ENCODE data around the gene GNPDA1.

The GNPDA1 gene

GRCh38 chr5:141978389-141978788 is 34.4 kb downstream of the GNPDA1 start:
- peaks cover 21 to 96% of the 10 kb centered on the region in 2 donors for H3K36me3 ChIP-seq (replicated peaks in 1 of 2; ENCODE audit: control insufficient read depth in 2 of 2, insufficient read depth in 2 of 2, low read length in 2 of 2)
- no peak overlapping the region for H2BK12ac ChIP-seq (ENCODE audit: low read length)
- no peak overlapping the region for H3K4me2 ChIP-seq (ENCODE audit: insufficient read depth, low read length, poor library complexity, severe bottlenecking)
- no peak overlapping the region for H3K4me3 ChIP-seq (ENCODE audit: low read length in 2 of 2)
- no peaks in the 10 kb centered on the region for H3K4me1 ChIP-seq (ENCODE audit: control insufficient read depth in 2 of 2, insufficient read depth in 1 of 2, low read depth in 1 of 2, low read length in 2 of 2)
- no peak overlapping the region for H3K18ac ChIP-seq (ENCODE audit: low read length)
- H2AK5ac ChIP-seq (ENCODE audit: low read depth, low read length), result no peak overlapping the region
- H3K27ac ChIP-seq (replicated peaks; ENCODE audit: low read length), result no peak overlapping the region
- H3K79me1 ChIP-seq (ENCODE audit: low read depth, low read length), result no peaks in the 10 kb centered on the region
- H3K23ac ChIP-seq (ENCODE audit: low read depth, low read length, poor library complexity), result no peak overlapping the region
- H3K14ac ChIP-seq (ENCODE audit: low read length), result no peak overlapping the region
- no peaks in the 10 kb centered on the region for H3K9me3 ChIP-seq (replicated peaks in 1 of 2; ENCODE audit: control insufficient read depth in 2 of 2, insufficient read depth in 1 of 2, low read depth in 1 of 2, low read length in 2 of 2)
- H3K9ac ChIP-seq (ENCODE audit: low read depth, low read length, poor library complexity), result no peak overlapping the region
- no peak overlapping the region for H3K4ac ChIP-seq (ENCODE audit: low read length)
- H2BK5ac ChIP-seq (ENCODE audit: low read length), result no peak overlapping the region
- no peak overlapping the region for H2BK15ac ChIP-seq (ENCODE audit: low read length)
- DNase-seq (ENCODE audit: low spot score), result no peak
- H2BK120ac ChIP-seq (ENCODE audit: low read depth, low read length), result no peak overlapping the region
- no peak overlapping the region for H4K91ac ChIP-seq (ENCODE audit: low read depth, low read length, poor library complexity)
- no peaks in the 10 kb centered on the region for H3K27me3 ChIP-seq (ENCODE audit: control insufficient read depth in 3 of 3, insufficient read depth in 3 of 3, low read depth in 1 of 3, low read length in 3 of 3)
- no peak overlapping the region for H2AFZ ChIP-seq (ENCODE audit: low read length)
- H4K8ac ChIP-seq (ENCODE audit: low read depth, low read length), result no peak overlapping the region

DNA sequence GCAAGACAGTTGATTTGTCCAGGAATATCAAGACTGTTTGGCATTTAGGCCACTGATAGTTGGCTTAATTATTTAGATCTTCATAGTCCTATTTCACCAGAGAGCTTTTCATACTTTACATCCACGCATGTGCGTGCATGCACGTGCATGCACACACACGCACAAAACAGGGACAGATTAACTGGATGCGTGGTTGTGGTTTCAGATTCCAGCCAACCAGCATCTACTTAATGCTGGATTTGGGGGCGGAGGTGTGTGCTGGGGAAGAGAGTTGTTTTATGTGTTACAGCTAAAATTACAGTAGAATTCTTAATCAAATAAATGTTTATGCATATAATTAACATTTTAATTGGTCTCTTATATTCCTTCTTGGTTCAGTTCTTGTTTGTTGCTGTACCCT is 36.7 kb downstream of the GNPDA1 start:
- DNase-seq (ENCODE audit: low spot score), result no peak
- no peak overlapping the region for H2BK12ac ChIP-seq (ENCODE audit: low read length)
- no peak overlapping the region for H2BK5ac ChIP-seq (ENCODE audit: low read length)
- no peaks in the 10 kb centered on the region for H3K4me1 ChIP-seq (ENCODE audit: control insufficient read depth in 2 of 2, insufficient read depth in 1 of 2, low read depth in 1 of 2, low read length in 2 of 2)
- no peak overlapping the region for H3K4me3 ChIP-seq (ENCODE audit: low read length in 2 of 2)
- H3K79me1 ChIP-seq (ENCODE audit: low read depth, low read length), result peaks cover 2% of the 10 kb centered on the region
- no peak overlapping the region for H2BK15ac ChIP-seq (ENCODE audit: low read length)
- H3K14ac ChIP-seq (ENCODE audit: low read length), result no peak overlapping the region
- peaks cover 20 to 90% of the 10 kb centered on the region in 2 donors for H3K36me3 ChIP-seq (replicated peaks in 1 of 2; ENCODE audit: control insufficient read depth in 2 of 2, insufficient read depth in 2 of 2, low read length in 2 of 2)
- no peak overlapping the region for H4K91ac ChIP-seq (ENCODE audit: low read depth, low read length, poor library complexity)
- no peaks in the 10 kb centered on the region for H3K9me3 ChIP-seq (replicated peaks in 1 of 2; ENCODE audit: control insufficient read depth in 2 of 2, insufficient read depth in 1 of 2, low read depth in 1 of 2, low read length in 2 of 2)
- no peak overlapping the region for H3K23ac ChIP-seq (ENCODE audit: low read depth, low read length, poor library complexity)
- H3K4me2 ChIP-seq (ENCODE audit: insufficient read depth, low read length, poor library complexity, severe bottlenecking), result no peak overlapping the region
- no peak overlapping the region for H2BK120ac ChIP-seq (ENCODE audit: low read depth, low read length)
- no peak overlapping the region for H2AK5ac ChIP-seq (ENCODE audit: low read depth, low read length)
- H3K18ac ChIP-seq (ENCODE audit: low read length), result no peak overlapping the region
- H3K27ac ChIP-seq (replicated peaks; ENCODE audit: low read length), result no peak overlapping the region
- no peak overlapping the region for H3K9ac ChIP-seq (ENCODE audit: low read depth, low read length, poor library complexity)
- no peaks in the 10 kb centered on the region for H3K27me3 ChIP-seq (ENCODE audit: control insufficient read depth in 3 of 3, insufficient read depth in 3 of 3, low read depth in 1 of 3, low read length in 3 of 3)
- H4K8ac ChIP-seq (ENCODE audit: low read depth, low read length), result no peak overlapping the region
- no peak overlapping the region for H3K4ac ChIP-seq (ENCODE audit: low read length)
- no peak overlapping the region for H2AFZ ChIP-seq (ENCODE audit: low read length)
- WGBS, 2 donors (ENCODE audit: extremely low coverage in 2 of 2, insufficient read length in 2 of 2, insufficient replicate concordance in 1 of 2), result no CpG with 5 or more reads among the region's 6 CpGs

GRCh38 chr5:141973871-141974595 is 38.8 kb downstream of the GNPDA1 start:
- WGBS, 2 donors (ENCODE audit: extremely low coverage in 2 of 2, insufficient read length in 2 of 2, insufficient replicate concordance in 1 of 2), result no CpG with 5 or more reads among the region's 1 CpG
- no peak overlapping the region for H3K18ac ChIP-seq (ENCODE audit: low read length)
- no peaks in the 10 kb centered on the region for H3K9me3 ChIP-seq (replicated peaks in 1 of 2; ENCODE audit: control insufficient read depth in 2 of 2, insufficient read depth in 1 of 2, low read depth in 1 of 2, low read length in 2 of 2)
- H4K91ac ChIP-seq (ENCODE audit: low read depth, low read length, poor library complexity), result no peak overlapping the region
- peaks cover 2% of the 10 kb centered on the region for H3K79me1 ChIP-seq (ENCODE audit: low read depth, low read length)
- H3K4me1 ChIP-seq (ENCODE audit: control insufficient read depth in 2 of 2, insufficient read depth in 1 of 2, low read depth in 1 of 2, low read length in 2 of 2), result peaks cover 0 to 4% of the 10 kb centered on the region in 2 donors
- H2AFZ ChIP-seq (ENCODE audit: low read length), result no peak overlapping the region
- no peak overlapping the region for H2BK15ac ChIP-seq (ENCODE audit: low read length)
- no peak overlapping the region for H3K27ac ChIP-seq (replicated peaks; ENCODE audit: low read length)
- H3K4me3 ChIP-seq (ENCODE audit: low read length in 2 of 2), result no peak overlapping the region
- H3K14ac ChIP-seq (ENCODE audit: low read length), result no peak overlapping the region
- no peak overlapping the region for H3K4ac ChIP-seq (ENCODE audit: low read length)
- no peak overlapping the region for H2BK5ac ChIP-seq (ENCODE audit: low read length)
- no peak overlapping the region for H2BK120ac ChIP-seq (ENCODE audit: low read depth, low read length)
- no peak overlapping the region for H3K9ac ChIP-seq (ENCODE audit: low read depth, low read length, poor library complexity)
- no peak overlapping the region for H3K4me2 ChIP-seq (ENCODE audit: insufficient read depth, low read length, poor library complexity, severe bottlenecking)
- H4K8ac ChIP-seq (ENCODE audit: low read depth, low read length), result no peak overlapping the region
- H3K27me3 ChIP-seq (ENCODE audit: control insufficient read depth in 3 of 3, insufficient read depth in 3 of 3, low read depth in 1 of 3, low read length in 3 of 3), result no peaks in the 10 kb centered on the region
- DNase-seq (ENCODE audit: low spot score), result no peak
- H3K36me3 ChIP-seq (replicated peaks in 1 of 2; ENCODE audit: control insufficient read depth in 2 of 2, insufficient read depth in 2 of 2, low read length in 2 of 2), result peaks cover 11 to 76% of the 10 kb centered on the region in 2 donors
- no peak overlapping the region for H2BK12ac ChIP-seq (ENCODE audit: low read length)
- no peak overlapping the region for H3K23ac ChIP-seq (ENCODE audit: low read depth, low read length, poor library complexity)
- H2AK5ac ChIP-seq (ENCODE audit: low read depth, low read length), result no peak overlapping the region

DNA sequence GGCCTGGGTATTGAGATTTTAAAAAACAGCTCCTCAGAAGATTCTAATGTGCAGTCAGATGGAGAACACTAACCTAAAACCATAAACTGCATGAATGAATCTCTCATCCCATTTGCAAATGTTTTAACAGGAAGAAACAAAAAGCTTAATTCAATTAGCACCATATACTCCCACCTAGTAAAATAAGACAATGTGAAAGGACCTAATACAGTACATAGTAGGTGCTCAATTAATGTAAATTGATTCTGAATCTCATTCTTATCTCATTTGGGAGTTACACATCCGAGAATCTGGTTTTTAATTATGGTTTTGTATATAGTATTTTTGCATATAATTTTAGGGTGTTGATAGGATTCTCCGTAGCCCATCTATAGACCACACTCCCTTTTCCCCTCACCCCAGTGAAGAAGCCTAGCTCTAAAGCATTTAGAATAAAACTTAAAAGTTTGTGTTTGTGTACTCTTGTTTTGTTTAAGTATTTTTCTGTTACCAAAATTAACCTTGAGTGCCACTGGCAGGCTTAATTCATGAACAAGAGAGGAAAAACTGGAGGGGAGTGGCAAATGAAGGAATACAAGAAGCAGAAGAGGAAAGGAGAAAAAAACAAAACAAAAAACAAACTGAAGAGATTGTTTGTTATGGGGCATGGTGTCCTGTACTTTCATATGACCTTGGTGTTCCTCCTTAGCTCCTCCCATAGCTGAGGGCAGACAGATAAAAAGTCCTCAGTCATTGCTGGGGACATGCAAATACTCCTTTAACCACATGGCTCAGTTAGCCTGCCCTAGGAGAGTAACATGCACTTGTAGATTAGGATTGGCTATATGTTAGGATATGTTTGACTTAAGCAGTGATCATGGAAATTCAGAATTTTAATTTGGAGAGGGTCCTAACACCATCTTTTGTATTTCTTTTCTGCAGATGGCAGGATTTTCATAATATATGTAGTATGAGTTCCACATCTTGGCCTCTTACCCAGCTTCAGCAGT is 42.8 kb downstream of the GNPDA1 start:
- Histone ChIP-seq H3K23ac (ENCODE audit: low read depth, low read length, poor library complexity) (no peak overlapping the region), H3K79me1 (ENCODE audit: low read depth, low read length) (peaks cover 2% of the 10 kb centered on the region), H2BK120ac (ENCODE audit: low read depth, low read length) (no peak overlapping the region), H2AK5ac (ENCODE audit: low read depth, low read length) (no peak overlapping the region), H3K18ac (ENCODE audit: low read length) (no peak overlapping the region), H4K8ac (ENCODE audit: low read depth, low read length) (no peak overlapping the region), H2BK15ac (ENCODE audit: low read length) (no peak overlapping the region), H2BK5ac (ENCODE audit: low read length) (no peak overlapping the region), H3K9me3 (replicated peaks in 1 of 2; ENCODE audit: control insufficient read depth in 2 of 2, insufficient read depth in 1 of 2, low read depth in 1 of 2, low read length in 2 of 2) (no peaks in the 10 kb centered on the region), H3K27ac (replicated peaks; ENCODE audit: low read length) (no peak overlapping the region), H3K4me2 (ENCODE audit: insufficient read depth, low read length, poor library complexity, severe bottlenecking) (peak overlapping the region; percentile 68), H3K4me1 (ENCODE audit: control insufficient read depth in 2 of 2, insufficient read depth in 1 of 2, low read depth in 1 of 2, low read length in 2 of 2) (peaks cover 1 to 4% of the 10 kb centered on the region in 2 donors), H3K4me3 (ENCODE audit: low read length in 2 of 2) (peak overlapping the region in 1 of 2 donors; percentile 71), H3K27me3 (ENCODE audit: control insufficient read depth in 3 of 3, insufficient read depth in 3 of 3, low read depth in 1 of 3, low read length in 3 of 3) (no peaks in the 10 kb centered on the region), H2BK12ac (ENCODE audit: low read length) (no peak overlapping the region), H4K91ac (ENCODE audit: low read depth, low read length, poor library complexity) (no peak overlapping the region), H3K4ac (ENCODE audit: low read length) (no peak overlapping the region), H2AFZ (ENCODE audit: low read length) (peak overlapping the region; percentile 93), H3K36me3 (replicated peaks in 1 of 2; ENCODE audit: control insufficient read depth in 2 of 2, insufficient read depth in 2 of 2, low read length in 2 of 2) (peaks cover 4 to 40% of the 10 kb centered on the region in 2 donors), H3K9ac (ENCODE audit: low read depth, low read length, poor library complexity) (no peak overlapping the region), H3K14ac (ENCODE audit: low read length) (no peak overlapping the region)
- DNase-seq (ENCODE audit: low spot score), result no peak
- WGBS, 2 donors (ENCODE audit: extremely low coverage in 2 of 2, insufficient read length in 2 of 2, insufficient replicate concordance in 1 of 2), result no CpG with 5 or more reads among the region's 2 CpGs

Data from neuronal stem cell (in vitro differentiated cells).